ENCODE measurements around the gene KMT2D.
A peak's percentile ranks its signal among the peaks of the same experiment; 100 is the strongest.

Gene KMT2D

DNA sequence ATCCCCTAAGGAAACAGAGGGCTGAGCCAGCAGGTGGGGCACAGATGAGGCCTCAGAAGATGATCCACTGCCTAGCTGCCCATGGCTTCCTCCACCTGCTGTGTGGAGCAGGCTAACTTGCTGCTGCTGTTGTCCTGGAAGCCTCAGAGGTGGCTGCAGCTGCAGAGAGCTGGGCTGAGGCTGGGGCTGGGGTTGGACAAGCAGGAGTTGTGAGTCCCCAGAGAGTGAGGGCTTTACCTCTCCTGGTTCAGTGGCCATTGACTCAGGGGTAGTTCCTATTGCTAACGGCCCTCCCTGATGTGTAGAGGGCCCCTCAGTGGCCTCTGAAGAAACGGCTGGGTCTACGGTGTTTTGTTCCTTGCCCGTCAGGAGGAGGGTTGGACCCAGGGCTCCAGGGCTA, 28.3 kb downstream of the KMT2D start:
- no peak for DNase-seq

DNA sequence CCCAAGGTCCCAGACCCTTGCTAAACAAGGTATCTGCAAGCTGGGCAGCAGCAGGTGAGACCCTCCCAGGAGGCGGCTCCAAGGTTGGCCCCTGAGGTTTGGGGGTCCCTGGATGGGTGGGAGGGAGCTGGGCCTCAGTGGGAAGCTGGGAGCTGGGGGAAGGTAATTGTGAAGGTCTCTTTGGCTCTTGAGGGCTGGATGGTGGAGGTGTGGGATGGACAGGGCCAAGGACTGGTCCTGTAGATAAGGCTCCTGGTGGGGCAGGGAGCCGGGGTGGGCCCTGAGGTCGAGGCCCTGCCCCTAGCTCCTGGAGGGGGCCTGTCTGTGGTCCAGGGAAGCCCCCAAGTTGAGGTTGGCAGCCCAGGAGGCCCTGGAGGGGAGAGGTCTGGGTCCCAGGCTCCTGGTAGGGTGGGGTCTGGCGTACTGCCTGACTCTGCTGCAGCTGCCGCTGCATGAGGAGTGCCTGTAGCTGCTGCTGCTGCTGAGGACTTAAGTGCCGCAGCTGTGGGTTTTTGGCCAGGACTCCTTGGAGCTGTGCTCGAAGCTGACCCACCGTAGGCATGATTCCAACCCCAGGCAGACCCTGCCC, 28.9 kb downstream of the KMT2D start:
- no peak for DNase-seq

- no peak for DNase-seq
These were observed 29.7 kb downstream of the KMT2D start for GRCh38 chr12:49030714-49031572.

GRCh38 chr12:49030119-49030518, 30.5 kb downstream of the KMT2D start:
- DNase-seq, result no peak

- no peak for DNase-seq
These were observed 31.8 kb downstream of the KMT2D start for GRCh38 chr12:49028666-49029275.

DNA sequence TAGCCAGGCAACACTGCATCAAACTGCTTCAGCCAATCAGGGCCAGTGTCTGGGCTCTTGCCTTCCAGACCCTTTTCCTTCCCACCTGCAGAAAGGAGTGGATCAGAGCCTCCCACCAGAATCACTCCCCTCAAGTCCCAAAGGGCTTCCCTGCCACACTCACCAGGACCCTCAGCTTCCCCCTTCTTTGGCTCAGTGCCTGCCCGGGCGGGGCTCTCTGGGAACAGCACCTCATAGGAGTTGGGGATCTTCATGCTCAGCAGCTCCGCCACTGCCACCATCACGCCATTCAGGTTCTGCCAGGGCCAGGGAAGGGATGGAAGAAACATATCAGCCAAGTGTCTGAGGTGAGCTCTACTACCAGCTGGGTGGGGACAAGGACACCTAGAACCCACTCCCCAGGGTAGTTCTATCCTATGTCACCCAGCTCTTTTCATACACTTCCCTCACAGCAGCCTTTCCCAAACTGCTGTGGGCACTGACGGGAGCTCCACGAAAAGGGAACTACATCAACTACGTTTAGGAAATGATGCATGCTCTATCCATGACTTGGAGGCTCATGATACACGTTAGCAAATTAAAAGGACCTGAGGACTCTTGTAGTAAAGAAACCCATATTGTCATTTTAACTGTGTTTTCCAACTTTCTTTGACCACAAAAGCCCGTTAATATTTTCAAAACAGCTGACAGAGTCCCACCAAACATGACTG, 32.6 kb downstream of the KMT2D start:
- no peak for DNase-seq

DNA sequence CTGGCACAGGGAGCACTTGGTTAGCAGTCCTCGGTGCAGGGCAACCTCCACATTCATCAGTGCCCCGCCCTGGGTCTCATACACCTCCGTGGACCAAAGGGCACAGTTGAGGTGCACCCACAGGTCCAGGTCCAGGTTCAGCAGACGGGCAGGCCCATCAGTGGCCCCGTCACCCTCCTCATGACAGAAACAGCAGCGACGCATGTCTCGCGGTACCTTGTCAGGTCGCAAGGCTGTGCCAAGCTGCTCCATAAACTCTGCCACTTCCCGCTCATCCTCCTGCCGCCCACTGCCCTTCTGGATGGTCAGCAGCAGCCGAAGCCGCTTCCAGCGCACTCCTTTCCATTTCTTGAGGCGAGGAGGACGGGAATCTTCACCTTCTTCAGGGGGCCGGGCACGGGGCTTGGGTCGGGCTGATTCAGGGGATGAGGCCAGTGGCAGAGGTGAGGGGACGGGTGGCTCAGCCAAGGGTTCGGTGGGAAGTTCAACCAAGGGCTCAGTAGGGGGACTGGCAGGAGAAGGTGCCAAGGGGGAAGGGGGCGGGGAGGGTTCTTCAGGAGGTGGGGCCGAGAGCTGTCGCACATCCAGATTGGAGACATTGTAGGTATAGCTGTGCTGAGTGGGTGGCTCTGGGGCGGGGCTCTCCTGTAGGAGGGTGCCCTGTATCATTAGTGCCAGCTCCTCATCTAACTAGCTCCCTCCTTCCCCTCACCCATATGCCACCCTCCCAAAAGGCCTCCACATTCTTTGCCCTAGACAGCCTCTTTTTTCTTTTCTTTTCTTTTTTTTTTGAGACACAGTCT, 33.7 kb downstream of the KMT2D start:
- DNase-seq, result no peak

GRCh38 chr12:49026101-49026500, 34.5 kb downstream of the KMT2D start:
- no peak for DNase-seq

DNA sequence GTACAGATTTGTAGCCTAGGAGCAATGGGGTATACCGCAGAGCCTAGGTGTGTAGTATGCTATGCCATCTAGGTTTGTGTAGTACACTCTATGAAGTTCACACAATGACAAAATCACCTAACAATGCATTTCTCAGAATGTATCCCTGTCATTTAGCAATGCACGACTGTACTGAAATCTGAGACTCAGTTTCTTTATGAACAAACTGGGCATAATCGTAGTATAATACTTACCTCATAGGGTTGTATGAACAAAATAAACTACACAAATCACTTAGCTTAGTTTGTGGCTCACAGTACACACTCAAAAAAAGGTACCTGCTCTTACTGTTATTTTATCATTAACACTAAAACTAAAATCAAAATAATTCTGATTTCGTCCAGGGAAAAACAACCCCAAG, 35.1 kb downstream of the KMT2D start:
- no peak for DNase-seq

GRCh38 chr12:49024543-49024942, 36.1 kb downstream of the KMT2D start:
- DNase-seq, result no peak

- no peak for DNase-seq
These were observed 36.8 kb downstream of the KMT2D start for GRCh38 chr12:49023812-49024211.

DNA sequence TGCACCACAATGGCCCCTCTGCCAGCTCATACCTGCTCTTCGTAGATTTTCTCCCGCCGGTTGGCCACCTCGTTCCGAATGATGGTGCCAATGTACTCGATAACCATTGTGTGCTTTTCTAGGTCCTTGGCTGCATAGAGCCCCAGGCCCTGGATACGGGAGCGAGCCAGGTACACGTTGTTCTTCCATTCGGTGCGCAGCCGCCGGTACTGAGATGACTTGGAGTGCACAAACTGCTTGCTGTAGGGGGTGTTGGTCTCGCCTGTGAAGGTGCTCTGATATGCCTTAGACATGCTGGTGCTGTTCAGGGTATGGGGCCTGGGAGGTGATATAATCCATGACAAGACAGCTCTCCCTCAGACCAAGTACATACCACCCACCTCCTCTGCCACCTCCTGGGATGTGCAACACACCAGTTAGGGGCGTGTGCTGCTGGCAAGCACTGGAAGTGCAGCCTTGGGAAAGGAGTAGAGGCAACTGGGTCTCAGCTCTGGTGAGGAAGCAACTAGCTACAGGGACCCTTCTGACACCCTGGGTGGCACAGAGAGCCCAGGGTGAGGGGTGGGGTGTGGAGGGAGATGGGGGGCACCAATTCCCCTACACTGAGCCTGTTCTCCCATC, 37.9 kb downstream of the KMT2D start:
- no peak for DNase-seq

DNA sequence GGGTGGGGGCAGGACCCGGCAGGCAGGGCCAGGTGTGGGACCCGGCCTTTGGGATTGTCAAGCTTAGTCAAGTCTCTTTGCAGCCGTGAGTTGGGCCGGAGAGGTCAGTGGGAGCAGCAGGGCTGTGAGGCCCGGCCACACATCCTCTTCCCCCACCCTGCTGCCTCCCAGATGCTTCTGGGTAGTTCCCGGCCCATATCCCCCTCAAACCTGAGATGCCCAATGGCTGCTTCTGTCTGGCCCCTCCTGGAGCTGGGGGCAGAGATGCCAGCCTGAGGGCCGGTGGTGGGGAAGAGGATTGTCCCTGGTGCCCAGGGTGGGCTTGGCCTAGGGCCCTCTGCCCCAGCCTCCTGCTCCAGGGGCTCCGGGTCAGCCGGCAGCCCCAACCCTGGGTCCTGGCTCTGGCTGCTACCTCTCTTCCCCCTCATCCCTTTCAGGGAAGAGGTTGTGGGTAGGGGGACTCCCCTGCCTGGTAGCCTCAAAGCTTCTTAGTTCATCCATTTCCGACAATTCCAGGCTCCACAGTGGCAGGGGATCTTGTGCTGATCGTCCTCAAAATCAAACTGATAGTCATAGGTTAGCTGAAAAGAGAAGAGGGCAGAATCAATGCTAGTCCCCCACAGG, 39.2 kb downstream of the KMT2D start:
- DNase-seq, result no peak

GRCh38 chr12:49020441-49020840, 40.2 kb downstream of the KMT2D start:
- DNase-seq, result no peak

DNA sequence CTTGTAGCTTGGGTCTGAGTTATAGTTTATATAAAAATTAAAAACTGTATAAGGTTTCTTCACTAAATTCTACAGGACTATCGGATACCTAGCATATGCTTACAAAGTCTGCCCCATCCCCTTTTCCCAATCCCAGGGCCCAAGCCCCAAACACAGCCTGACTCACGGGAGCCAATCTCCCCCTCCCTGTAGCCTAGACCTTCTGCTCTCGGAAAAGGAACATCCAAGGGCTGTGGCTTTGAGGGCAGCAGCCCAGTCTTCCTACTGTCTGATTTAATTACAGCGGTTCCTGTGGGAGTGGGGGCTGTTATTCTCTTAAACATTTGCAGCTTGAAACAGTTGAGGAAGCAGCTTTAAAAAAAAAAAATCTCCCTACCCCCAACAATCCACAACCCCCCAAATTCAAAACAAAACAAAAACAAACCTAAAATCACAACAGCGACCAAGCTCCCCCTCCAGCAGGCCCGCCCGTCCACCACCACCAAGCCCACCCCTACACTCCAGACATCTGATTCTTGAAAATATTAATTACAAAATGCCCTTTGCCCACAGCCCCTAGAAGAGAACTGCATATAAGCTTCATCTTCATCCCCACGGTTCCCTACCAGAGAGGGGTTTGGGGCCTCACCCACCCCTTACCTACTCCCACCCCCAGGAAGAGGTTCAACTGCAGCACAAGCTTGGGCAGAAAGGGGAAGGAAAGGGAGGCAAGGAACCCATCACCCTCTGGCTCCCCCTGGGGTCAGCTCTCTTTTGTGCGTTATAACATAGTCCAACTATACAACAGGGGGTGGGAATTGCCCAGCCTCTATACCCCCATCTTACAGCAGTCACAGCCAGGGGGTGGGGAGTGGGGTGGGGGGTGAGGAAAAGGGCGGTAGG, 40.9 kb downstream of the KMT2D start:
- DNase-seq, result no peak

GRCh38 chr12:49019120-49019430, 41.5 kb downstream of the KMT2D start:
- DNase-seq, result no peak

DNA sequence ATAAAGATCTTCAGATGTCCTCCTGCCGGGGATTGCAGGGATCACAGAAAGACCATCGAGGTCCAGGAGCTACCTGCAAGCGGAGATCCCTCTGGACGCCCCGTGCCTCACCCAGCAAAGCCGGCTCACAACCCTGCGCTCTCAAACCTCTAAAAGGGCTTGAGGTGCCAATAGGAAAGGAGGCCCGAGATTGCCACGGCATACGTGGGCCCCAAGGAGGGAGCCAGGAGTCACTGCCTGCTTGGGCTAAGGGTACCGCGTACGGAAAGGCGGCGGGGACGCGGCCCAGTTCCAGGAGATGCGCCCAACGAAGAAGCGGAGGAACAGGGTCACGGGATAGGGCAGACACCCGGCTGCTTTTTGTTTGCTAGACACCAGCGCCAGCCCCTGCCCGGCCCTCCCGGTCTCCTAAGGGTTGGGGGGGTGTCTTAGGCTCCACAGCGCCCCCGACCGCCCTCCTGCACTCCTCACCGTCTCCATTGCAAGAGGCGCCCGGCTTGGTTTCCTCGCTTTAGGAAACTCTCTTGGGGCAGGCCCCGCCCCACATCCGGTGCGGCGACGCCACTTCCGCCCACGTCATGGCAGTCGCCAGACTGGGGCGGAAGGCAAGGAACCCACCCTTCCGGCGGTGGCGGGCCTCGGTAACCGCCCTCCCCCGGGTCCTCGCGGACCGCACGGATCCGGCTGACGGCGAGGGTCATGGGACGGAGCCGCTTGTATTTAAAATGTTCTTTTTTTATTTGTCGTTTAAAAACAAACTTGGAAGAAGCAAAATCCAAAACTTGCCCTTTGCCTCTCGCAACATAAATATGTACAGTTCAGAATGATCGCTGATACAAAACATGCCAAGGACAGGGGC, 42.1 kb downstream of the KMT2D start, which contains the start of gene PRKAG1:
Gene PRKAG1, minus strand, starts transcription at position 516 of the 859 bp plus-strand sequence. Its CDS starts 36 bp downstream, at position 480.
- DNase-seq, result peak; percentile 96

DNA sequence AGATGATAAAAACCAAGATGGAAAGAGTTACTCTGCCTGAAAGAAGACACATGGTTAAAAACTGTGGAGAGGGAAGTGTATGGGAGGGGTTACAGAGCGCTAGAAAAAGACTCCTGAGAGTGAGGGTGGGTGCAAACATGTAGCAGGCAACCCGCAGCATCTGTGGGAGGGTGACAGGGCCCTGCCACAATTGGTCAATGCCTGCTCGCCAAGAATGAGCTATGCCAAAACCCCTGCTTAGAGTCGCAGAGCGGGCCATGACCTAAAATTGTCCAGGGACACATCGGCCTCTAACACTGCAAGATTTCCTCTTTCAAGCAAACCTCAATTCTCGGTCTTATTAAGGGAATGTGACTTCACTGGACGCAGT, 42.7 kb downstream of the KMT2D start:
- DNase-seq, result no peak

DNA sequence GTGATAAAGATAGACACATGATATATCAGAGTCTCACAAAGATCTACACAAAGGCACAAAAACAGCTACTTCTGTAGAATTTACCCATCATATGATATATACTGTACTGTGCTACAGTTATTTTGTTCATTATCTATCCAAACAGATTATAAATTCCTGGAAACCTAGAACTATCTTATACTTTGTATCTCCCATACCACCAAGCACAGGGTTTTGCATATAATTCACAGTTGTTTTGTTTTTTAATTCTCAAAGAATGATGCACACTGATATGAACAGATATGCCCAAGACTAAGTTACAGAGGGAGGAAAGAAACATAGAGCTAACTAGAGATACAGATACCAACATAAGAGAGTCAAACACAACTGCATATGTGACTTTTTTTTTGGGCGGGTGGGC, 45.4 kb downstream of the KMT2D start:
- no peak for DNase-seq

DNA sequence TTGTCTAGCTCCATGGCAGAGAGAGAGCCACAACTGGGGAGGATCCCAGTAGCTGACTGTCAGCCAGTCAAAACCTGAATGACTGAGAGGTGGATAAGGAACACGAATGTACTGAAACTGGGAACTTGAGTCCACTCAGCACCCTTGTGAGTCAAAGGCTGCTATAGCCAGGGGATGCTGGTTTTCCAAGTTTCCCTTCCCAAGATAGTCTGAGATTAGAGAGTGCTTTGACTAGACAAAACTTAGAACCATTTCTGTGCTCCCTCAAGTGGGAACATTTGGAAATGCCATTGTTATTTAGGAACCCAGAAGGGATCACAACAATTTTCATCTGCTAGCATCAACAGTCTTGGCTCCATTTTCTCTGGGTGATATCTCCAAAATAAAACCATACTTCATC, 46.0 kb downstream of the KMT2D start:
- no peak for DNase-seq
